Peyer's patch (tissue), 4 donors: ENCODE data around the gene RTN4.

ENCODE experiments used
- CTCF ChIP-seq, 6 experiments: fragments of 450-650 bp in 4 of 6; fragments of 200-600 bp in 2 of 6; sonication (generic) in 1 of 6; IDR thresholded peaks; one replicate each; pipeline ENCODE4 v1.5.1; 2017 to 2019; ENCODE audit warnings: antibody characterized with exemption in 6 of 6, mild to moderate bottlenecking in 3 of 6, moderate library complexity in 1 of 6
- POLR2A ChIP-seq, 2 donors: fragments of 450-650 bp; IDR thresholded peaks; one replicate each; pipeline ENCODE4 v1.5.1; 2017; ENCODE audit warnings: antibody characterized with exemption in 2 of 2, mild to moderate bottlenecking in 2 of 2, moderate library complexity in 2 of 2

- TF ChIP-seq CTCF (IDR thresholded peaks at IDR 0.05) (no peak), POLR2A (IDR thresholded peaks at IDR 0.05) (no peak)
These were observed 66.7 kb downstream of the RTN4 start for GRCh38 chr2:54983345-54984220.
